Measurements from ENCODE around the gene SCN8A.
A peak's percentile ranks its signal among the peaks of the same experiment; 100 is the strongest.

Gene SCN8A

GRCh38 chr12:51833448-51834227, 242.6 kb downstream of the SCN8A start:
- TF ChIP-seq, protein P1, sequence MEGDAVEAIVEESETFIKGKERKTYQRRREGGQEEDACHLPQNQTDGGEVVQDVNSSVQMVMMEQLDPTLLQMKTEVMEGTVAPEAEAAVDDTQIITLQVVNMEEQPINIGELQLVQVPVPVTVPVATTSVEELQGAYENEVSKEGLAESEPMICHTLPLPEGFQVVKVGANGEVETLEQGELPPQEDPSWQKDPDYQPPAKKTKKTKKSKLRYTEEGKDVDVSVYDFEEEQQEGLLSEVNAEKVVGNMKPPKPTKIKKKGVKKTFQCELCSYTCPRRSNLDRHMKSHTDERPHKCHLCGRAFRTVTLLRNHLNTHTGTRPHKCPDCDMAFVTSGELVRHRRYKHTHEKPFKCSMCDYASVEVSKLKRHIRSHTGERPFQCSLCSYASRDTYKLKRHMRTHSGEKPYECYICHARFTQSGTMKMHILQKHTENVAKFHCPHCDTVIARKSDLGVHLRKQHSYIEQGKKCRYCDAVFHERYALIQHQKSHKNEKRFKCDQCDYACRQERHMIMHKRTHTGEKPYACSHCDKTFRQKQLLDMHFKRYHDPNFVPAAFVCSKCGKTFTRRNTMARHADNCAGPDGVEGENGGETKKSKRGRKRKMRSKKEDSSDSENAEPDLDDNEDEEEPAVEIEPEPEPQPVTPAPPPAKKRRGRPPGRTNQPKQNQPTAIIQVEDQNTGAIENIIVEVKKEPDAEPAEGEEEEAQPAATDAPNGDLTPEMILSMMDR (IDR thresholded peaks at IDR 0.05; ENCODE audit: unreplicated experiment in 3 of 3): no peak
- Mint-ChIP-seq H3K27ac (peak overlapping the region in 1 of 3 experiments; percentile 8), H3K4me1 (peaks cover 48% of the 10 kb centered on the region), H3K4me3 (peak overlapping the region in 1 of 3 experiments; percentile 0), H3K9me3 (no peaks in the 10 kb centered on the region), H3K36me3 (ENCODE audit: low read depth) (peaks cover 5% of the 10 kb centered on the region), H3K27me3 (ENCODE audit: low read depth) (no peaks in the 10 kb centered on the region)

GRCh38 chr12:51834411-51834810, 243.4 kb downstream of the SCN8A start:
- Mint-ChIP-seq H3K27me3 (ENCODE audit: low read depth) (peaks cover 3% of the 10 kb centered on the region), H3K36me3 (ENCODE audit: low read depth) (peaks cover 5% of the 10 kb centered on the region), H3K27ac (no peak overlapping the region), H3K4me3 (no peak overlapping the region), H3K9me3 (no peaks in the 10 kb centered on the region), H3K4me1 (peaks cover 53% of the 10 kb centered on the region)
- TF ChIP-seq, protein P1 (IDR thresholded peaks at IDR 0.05; ENCODE audit: unreplicated experiment in 3 of 3): no peak

GRCh38 chr12:51836041-51836826, 245.2 kb downstream of the SCN8A start:
- Mint-ChIP-seq H3K9me3 (no peaks in the 10 kb centered on the region), H3K27me3 (ENCODE audit: low read depth) (peaks cover 4% of the 10 kb centered on the region), H3K36me3 (ENCODE audit: low read depth) (peaks cover 5% of the 10 kb centered on the region), H3K4me3 (peak overlapping the region in 2 of 3 experiments; percentile 22 to 35), H3K27ac (peak overlapping the region in 1 of 3 experiments; percentile 64), H3K4me1 (peaks cover 52% of the 10 kb centered on the region)
- TF ChIP-seq, protein P1 (IDR thresholded peaks at IDR 0.05; ENCODE audit: unreplicated experiment in 3 of 3): no peak

DNA sequence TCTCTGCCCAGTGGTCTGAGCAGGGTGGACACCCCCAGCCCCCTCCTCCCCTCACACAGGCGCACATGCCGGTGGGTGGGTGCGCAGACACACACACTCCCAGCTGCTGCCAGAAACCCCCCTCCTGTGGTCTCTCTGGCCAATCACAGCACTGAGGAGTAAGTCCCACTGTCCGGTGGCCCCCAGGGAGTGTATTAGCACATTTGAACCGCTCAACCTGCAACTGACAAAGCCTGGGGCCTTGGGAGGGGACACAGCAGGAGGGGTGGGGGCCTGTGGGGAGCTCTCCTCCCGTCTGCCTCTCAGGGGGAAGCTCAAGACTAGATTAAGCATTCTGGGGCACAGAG, 245.8 kb downstream of the SCN8A start:
- Mint-ChIP-seq H3K9me3 (no peaks in the 10 kb centered on the region), H3K36me3 (ENCODE audit: low read depth) (peaks cover 5% of the 10 kb centered on the region), H3K27me3 (ENCODE audit: low read depth) (peaks cover 4% of the 10 kb centered on the region), H3K27ac (peak overlapping the region in 2 of 3 experiments; percentile 47 to 64), H3K4me3 (no peak overlapping the region), H3K4me1 (peaks cover 56% of the 10 kb centered on the region)
- TF ChIP-seq, protein P1 (IDR thresholded peaks at IDR 0.05; ENCODE audit: unreplicated experiment in 3 of 3): no peak

- no peak overlapping the region for H3K4me3 Mint-ChIP-seq
- H3K4me1 Mint-ChIP-seq: peaks cover 59% of the 10 kb centered on the region
- peaks cover 5% of the 10 kb centered on the region for H3K36me3 Mint-ChIP-seq (ENCODE audit: low read depth)
- H3K27me3 Mint-ChIP-seq (ENCODE audit: low read depth): peaks cover 4% of the 10 kb centered on the region
- H3K27ac Mint-ChIP-seq: peak overlapping the region; percentile 8 to 69 (median 47)
- TF ChIP-seq, protein P1 (IDR thresholded peaks at IDR 0.05; ENCODE audit: unreplicated experiment in 3 of 3): no peak
- no peaks in the 10 kb centered on the region for H3K9me3 Mint-ChIP-seq
Observed at GRCh38 chr12:51837286-51837685, 246.3 kb downstream of the SCN8A start.
